Activated CD8-positive, alpha-beta memory T cell treated with anti-CD3 and anti-CD28 coated beads for 24 hours (primary cell): ENCODE results near the gene GOLGA6L10.
"Not testable (repeated sequence)": the region's sequence is repeated elsewhere in the genome, so short reads cannot be mapped to it uniquely, and the experiment has no call there.

ENCODE experiments used
- DNase-seq: peaks from one replicate; pipeline ENCODE4 v3.0.0-alpha.2; 2020

GOLGA6L10 gene

GRCh38 chr15:82317091-82317489 lies 32.2 kb downstream of the GOLGA6L10 start:
- no peak for DNase-seq

- DNase-seq, result not testable (repeated sequence)
These were observed 32.8 kb downstream of the GOLGA6L10 start for GRCh38 chr15:82316247-82317090.

GRCh38 chr15:82315519-82316246 lies 33.6 kb downstream of the GOLGA6L10 start:
- DNase-seq, result no peak

- DNase-seq, result no peak
These were observed 34.3 kb downstream of the GOLGA6L10 start for GRCh38 chr15:82314769-82315518.

GRCh38 chr15:82313951-82314768 lies 35.1 kb downstream of the GOLGA6L10 start:
- DNase-seq, result not testable (repeated sequence)

GRCh38 chr15:82313446-82313845 lies 35.8 kb downstream of the GOLGA6L10 start:
- no peak for DNase-seq

- DNase-seq, result peak; percentile 38
These were observed 36.5 kb downstream of the GOLGA6L10 start for GRCh38 chr15:82312586-82313349.

GRCh38 chr15:82311321-82311720 lies 38.0 kb downstream of the GOLGA6L10 start:
- DNase-seq, result not testable (repeated sequence)

- no peak for DNase-seq
These were observed 39.5 kb downstream of the GOLGA6L10 start for GRCh38 chr15:82309802-82310201.

- peak; percentile 11 for DNase-seq
These were observed 41.6 kb downstream of the GOLGA6L10 start for GRCh38 chr15:82307714-82308081.

GRCh38 chr15:82306791-82307713 lies 42.2 kb downstream of the GOLGA6L10 start:
- DNase-seq, result peak; percentile 40

GRCh38 chr15:82305621-82306048 lies 43.6 kb downstream of the GOLGA6L10 start:
- DNase-seq, result peak; percentile 49

GRCh38 chr15:82304778-82305090 lies 44.5 kb downstream of the GOLGA6L10 start:
- DNase-seq, result peak; percentile 37

GRCh38 chr15:82303956-82304777 lies 45.1 kb downstream of the GOLGA6L10 start:
- no peak for DNase-seq

GRCh38 chr15:82301296-82302016 lies 47.8 kb downstream of the GOLGA6L10 start:
- no peak for DNase-seq

GRCh38 chr15:82300883-82301282 lies 48.4 kb downstream of the GOLGA6L10 start:
- DNase-seq, result no peak

- DNase-seq, result not testable (repeated sequence)
These were observed 48.9 kb downstream of the GOLGA6L10 start for GRCh38 chr15:82300326-82300725.

GRCh38 chr15:82299511-82299914 lies 49.8 kb downstream of the GOLGA6L10 start:
- DNase-seq, result peak; percentile 56

- DNase-seq, result peak; percentile 85
These were observed 50.8 kb downstream of the GOLGA6L10 start for GRCh38 chr15:82298520-82298919.
